Lower leg skin (tissue), 3 donors: ENCODE measurements around the gene FAM50B.

Experiments
- POLR2A ChIP-seq, 2 donors: fragments of 450-650 bp; IDR thresholded peaks; one replicate each; pipeline ENCODE4 v1.6.1; 2016 to 2017; ENCODE audit warnings: antibody characterized with exemption in 2 of 2, mild to moderate bottlenecking in 1 of 2, moderate library complexity in 1 of 2
- TF ChIP-seq, protein P1 (sequence below), 3 donors: fragments of 450-650 bp; IDR thresholded peaks; one replicate each; pipeline ENCODE4 v1.5.1; 2016; ENCODE audit warnings: antibody characterized with exemption in 3 of 3, mild to moderate bottlenecking in 3 of 3, moderate library complexity in 2 of 3

DNA sequence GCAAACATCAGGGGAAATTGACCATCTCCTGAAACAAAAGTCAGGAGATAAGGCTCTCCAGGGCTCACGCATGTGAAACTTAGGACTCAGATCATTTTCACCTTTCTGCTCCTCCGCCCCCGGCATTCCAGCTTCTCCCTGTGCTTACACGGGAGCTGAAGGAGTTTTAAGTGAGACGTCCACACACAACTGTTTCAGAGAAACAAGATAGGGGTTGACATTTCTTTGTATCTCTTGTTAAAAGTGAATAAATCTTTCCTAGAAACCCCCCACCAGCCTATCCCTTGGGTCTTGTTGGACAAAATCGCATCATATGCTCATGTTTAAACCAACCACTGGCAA, 46.1 kb downstream of the FAM50B start:
- TF ChIP-seq, protein P1, sequence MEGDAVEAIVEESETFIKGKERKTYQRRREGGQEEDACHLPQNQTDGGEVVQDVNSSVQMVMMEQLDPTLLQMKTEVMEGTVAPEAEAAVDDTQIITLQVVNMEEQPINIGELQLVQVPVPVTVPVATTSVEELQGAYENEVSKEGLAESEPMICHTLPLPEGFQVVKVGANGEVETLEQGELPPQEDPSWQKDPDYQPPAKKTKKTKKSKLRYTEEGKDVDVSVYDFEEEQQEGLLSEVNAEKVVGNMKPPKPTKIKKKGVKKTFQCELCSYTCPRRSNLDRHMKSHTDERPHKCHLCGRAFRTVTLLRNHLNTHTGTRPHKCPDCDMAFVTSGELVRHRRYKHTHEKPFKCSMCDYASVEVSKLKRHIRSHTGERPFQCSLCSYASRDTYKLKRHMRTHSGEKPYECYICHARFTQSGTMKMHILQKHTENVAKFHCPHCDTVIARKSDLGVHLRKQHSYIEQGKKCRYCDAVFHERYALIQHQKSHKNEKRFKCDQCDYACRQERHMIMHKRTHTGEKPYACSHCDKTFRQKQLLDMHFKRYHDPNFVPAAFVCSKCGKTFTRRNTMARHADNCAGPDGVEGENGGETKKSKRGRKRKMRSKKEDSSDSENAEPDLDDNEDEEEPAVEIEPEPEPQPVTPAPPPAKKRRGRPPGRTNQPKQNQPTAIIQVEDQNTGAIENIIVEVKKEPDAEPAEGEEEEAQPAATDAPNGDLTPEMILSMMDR (IDR thresholded peaks at IDR 0.05), result no peak
- no peak for TF ChIP-seq POLR2A (IDR thresholded peaks at IDR 0.05)
